Neutrophil (primary cell): Measurements from ENCODE around the gene MXRA7.

Experiments used
- H3K27ac ChIP-seq: fragments of 200-600 bp; sonication (generic); 2 replicates; pipeline ENCODE4 v1.5.1; 2016; ENCODE audit warnings: mild to moderate bottlenecking, moderate library complexity
- H3K27me3 ChIP-seq: fragments of 200-600 bp; sonication (generic); 2 replicates; pipeline ENCODE4 v1.6.0; 2016; ENCODE audit warnings: mild to moderate bottlenecking
- H3K36me3 ChIP-seq: fragments of 200-600 bp; sonication (generic); 2 replicates; pipeline ENCODE4 v1.5.1; 2017
- H3K4me1 ChIP-seq, 2 experiments: fragments of 200-600 bp in 1 of 2; sonication (generic) in 1 of 2; 1 replicate in 1 of 2; 2 replicates in 1 of 2; pipeline versions ENCODE4 v1.5.1 to v1.6.1; 2013 to 2016; ENCODE audit warnings: low read depth in 1 of 2, low read length in 1 of 2, mild to moderate bottlenecking in 1 of 2, moderate library complexity in 1 of 2; ENCODE audit not compliant: control insufficient read depth in 1 of 2, insufficient read depth in 1 of 2
- H3K4me3 ChIP-seq, 2 experiments: fragments of 200-600 bp in 1 of 2; sonication (generic) in 1 of 2; 1 replicate in 1 of 2; 2 replicates in 1 of 2; pipeline ENCODE4 v1.5.1; 2013 to 2016; ENCODE audit warnings: low read depth in 1 of 2, low read length in 1 of 2, mild to moderate bottlenecking in 1 of 2, moderate library complexity in 1 of 2
- H3K9me3 ChIP-seq: fragments of 200-600 bp; sonication (generic); 2 replicates; pipeline ENCODE4 v1.5.1; 2016
- TF ChIP-seq, protein P1 (sequence below): fragments of 200-600 bp; sonication (generic); IDR thresholded peaks from 2 replicates; pipeline ENCODE4 v1.5.1; 2016; ENCODE audit warnings: antibody characterized with exemption

MXRA7 gene

DNA sequence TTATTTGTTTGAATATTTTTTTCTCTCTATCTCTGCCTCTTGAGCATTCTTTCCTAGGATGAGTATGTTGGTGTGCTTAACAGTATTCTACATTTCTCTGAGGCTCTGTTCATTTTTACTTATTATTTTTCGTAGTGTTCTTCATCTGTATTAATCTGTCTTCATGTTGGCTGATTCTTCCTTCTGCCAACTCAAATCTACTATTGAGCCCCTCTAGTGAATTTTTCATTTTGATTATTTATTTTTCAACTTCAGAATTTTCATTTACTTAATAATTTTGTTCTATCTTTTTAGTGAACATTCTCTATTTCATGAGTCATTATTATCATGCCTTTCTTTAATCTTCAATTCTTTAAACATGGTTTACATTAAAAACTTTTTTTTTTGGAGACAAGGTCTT is 64.1 kb downstream of the MXRA7 start:
- H3K9me3 ChIP-seq: no peaks in the 10 kb centered on the region
- H3K4me3 ChIP-seq: no peak overlapping the region
- H3K36me3 ChIP-seq: no peaks in the 10 kb centered on the region
- no peak overlapping the region for H3K27ac ChIP-seq
- TF ChIP-seq, protein P1, sequence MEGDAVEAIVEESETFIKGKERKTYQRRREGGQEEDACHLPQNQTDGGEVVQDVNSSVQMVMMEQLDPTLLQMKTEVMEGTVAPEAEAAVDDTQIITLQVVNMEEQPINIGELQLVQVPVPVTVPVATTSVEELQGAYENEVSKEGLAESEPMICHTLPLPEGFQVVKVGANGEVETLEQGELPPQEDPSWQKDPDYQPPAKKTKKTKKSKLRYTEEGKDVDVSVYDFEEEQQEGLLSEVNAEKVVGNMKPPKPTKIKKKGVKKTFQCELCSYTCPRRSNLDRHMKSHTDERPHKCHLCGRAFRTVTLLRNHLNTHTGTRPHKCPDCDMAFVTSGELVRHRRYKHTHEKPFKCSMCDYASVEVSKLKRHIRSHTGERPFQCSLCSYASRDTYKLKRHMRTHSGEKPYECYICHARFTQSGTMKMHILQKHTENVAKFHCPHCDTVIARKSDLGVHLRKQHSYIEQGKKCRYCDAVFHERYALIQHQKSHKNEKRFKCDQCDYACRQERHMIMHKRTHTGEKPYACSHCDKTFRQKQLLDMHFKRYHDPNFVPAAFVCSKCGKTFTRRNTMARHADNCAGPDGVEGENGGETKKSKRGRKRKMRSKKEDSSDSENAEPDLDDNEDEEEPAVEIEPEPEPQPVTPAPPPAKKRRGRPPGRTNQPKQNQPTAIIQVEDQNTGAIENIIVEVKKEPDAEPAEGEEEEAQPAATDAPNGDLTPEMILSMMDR: no peak
- H3K4me1 ChIP-seq: peaks cover 6% of the 10 kb centered on the region in 2 experiments
- H3K27me3 ChIP-seq: no peaks in the 10 kb centered on the region

DNA sequence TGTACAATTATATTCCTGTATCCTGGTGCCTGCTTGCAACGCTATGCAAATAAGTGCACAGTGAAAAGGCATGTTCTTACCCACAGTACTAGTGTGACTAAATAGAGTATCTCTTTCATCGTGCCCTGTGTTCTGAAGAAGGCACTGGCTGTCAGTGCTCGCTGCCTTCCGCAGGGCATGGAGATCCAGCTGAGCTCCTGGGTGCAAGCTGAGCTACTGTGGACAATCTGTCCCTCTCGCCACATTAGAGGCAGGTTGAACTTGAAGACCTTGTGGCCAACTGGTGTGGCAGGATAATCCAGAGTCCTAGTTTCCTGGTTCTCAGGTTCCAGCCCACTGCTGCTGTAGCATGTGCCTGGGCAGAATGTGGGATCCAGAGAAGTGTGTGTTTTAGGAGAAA is 65.3 kb downstream of the MXRA7 start:
- H3K4me1 ChIP-seq: peaks cover 18 to 19% of the 10 kb centered on the region in 2 experiments
- no peak overlapping the region for H3K27ac ChIP-seq
- TF ChIP-seq, protein P1: no peak
- H3K27me3 ChIP-seq: no peaks in the 10 kb centered on the region
- H3K36me3 ChIP-seq: no peaks in the 10 kb centered on the region
- no peak overlapping the region for H3K4me3 ChIP-seq
- H3K9me3 ChIP-seq: no peaks in the 10 kb centered on the region

DNA sequence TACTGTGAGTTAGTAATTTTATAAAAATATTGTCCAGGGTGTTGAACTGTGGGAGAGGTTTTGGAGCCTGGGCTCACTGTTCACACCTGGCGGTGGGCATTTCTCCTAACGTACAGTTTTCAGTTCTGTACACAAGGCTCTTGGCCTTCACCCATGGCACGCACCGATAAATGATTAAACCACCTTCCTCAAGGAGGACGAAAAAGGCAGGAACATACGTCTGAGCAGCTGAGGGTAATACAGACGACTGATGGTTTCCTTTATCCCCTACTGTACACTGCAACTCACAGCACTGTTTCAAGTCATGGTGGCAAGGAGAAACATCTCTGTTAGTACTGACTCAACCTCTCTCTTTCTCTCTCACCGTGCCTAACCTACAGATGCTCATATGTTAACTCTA is 65.8 kb downstream of the MXRA7 start:
- H3K27ac ChIP-seq: no peak overlapping the region
- H3K27me3 ChIP-seq: no peaks in the 10 kb centered on the region
- H3K36me3 ChIP-seq: no peaks in the 10 kb centered on the region
- no peaks in the 10 kb centered on the region for H3K9me3 ChIP-seq
- no peak overlapping the region for H3K4me3 ChIP-seq
- TF ChIP-seq, protein P1: no peak
- peaks cover 23 to 24% of the 10 kb centered on the region in 2 experiments for H3K4me1 ChIP-seq

DNA sequence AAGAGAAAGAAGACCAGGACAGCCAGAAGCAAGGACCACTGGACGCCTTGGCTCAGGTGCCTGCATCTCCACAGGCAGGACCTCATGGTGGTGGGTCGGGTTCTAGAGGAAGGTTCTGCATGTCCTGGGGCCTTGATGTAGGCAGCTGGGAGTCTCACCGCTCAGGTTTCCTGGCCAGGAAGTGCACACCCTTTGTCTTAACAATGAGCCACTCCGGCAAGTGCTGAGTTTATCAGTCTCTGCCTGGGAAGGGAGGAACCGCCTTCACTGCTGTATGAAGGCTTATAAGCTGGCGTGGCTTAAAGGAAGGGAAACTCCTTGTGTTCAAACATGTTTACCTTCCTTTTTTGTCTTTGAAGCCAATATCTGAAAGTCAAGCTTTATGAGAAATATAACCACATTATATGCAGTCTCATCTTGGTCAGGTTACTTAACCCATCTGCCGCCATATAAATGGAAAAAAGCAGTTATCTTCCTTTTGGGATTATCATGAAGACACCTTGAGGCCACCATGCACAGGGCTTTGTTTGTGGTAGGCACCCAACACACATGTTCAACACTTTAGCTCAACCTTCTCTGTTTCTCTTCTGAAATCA is 67.1 kb downstream of the MXRA7 start, which contains the start of gene ST6GALNAC1:
Gene ST6GALNAC1, minus strand, starts transcription at position 205 of the 596 bp plus-strand sequence. Its CDS starts 119 bp downstream, at position 86.
- Histone ChIP-seq H3K4me3 (no peak within 1 kb of the TSS), H3K4me1 (peaks cover 25 to 26% of the 10 kb centered on the region in 2 experiments), H3K27me3 (no peaks in the 10 kb centered on the region), H3K27ac (no peak within 1 kb of the TSS), H3K36me3 (no peaks in the 10 kb centered on the region), H3K9me3 (no peaks in the 10 kb centered on the region)
- TF ChIP-seq, protein P1: no peak

DNA sequence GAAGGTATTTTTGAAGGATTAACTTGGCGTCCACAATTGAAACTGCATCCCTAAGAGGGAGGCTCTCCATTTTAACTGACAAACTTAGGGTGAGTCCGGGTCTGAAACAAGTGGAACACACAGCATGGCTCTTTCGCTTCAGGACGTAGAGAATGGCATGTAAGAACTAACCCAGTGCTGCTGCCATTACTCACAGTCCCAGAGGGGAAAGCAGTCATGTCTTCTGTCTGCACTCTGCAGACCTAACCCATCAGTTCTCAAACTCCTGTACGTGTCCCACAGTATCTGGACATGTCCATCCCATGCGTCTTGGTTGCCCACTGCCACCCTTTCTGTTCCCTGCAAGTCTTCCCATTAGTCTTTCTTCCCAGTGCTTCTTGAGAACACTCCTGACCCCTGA is 67.8 kb downstream of the MXRA7 start:
- Histone ChIP-seq H3K4me3 (no peak overlapping the region), H3K27ac (no peak overlapping the region), H3K27me3 (no peaks in the 10 kb centered on the region), H3K9me3 (no peaks in the 10 kb centered on the region), H3K36me3 (no peaks in the 10 kb centered on the region), H3K4me1 (peaks cover 25 to 26% of the 10 kb centered on the region in 2 experiments)
- TF ChIP-seq, protein P1: no peak
